Endothelial cell (in vitro differentiated cells): ENCODE measurements around the gene BAZ2B. TPM values are rescaled to one million over a fixed set of nuclear protein-coding genes. Genes with fewer than 3 reads are reported as not detected.

ENCODE experiments used
- DNase-seq: peaks from one replicate; pipeline ENCODE4 v3.0.0; 2021; ENCODE audit warnings: low spot score
- H3K27ac Mint-ChIP-seq: one replicate; pipeline ENCODE4 v1.8.0; 2021; ENCODE audit warnings: mixed read lengths, inconsistent platforms; ENCODE audit not compliant: unreplicated experiment
- H3K27me3 Mint-ChIP-seq: one replicate; pipeline ENCODE4 v1.8.0; 2021; ENCODE audit warnings: mild to moderate bottlenecking, moderate library complexity, mixed read lengths, inconsistent platforms; ENCODE audit not compliant: unreplicated experiment
- H3K36me3 Mint-ChIP-seq: one replicate; pipeline ENCODE4 v1.8.0; 2021; ENCODE audit warnings: mild to moderate bottlenecking, low read depth, mixed read lengths, inconsistent platforms; ENCODE audit not compliant: unreplicated experiment
- H3K4me1 Mint-ChIP-seq: one replicate; pipeline ENCODE4 v1.8.0; 2021; ENCODE audit warnings: mild to moderate bottlenecking, mixed read lengths, inconsistent platforms; ENCODE audit not compliant: unreplicated experiment
- H3K4me3 Mint-ChIP-seq: one replicate; pipeline ENCODE4 v1.8.0; 2021; ENCODE audit warnings: mild to moderate bottlenecking, mixed read lengths, inconsistent platforms; ENCODE audit not compliant: unreplicated experiment
- H3K9me3 Mint-ChIP-seq: one replicate; pipeline ENCODE4 v1.8.0; 2021; ENCODE audit warnings: mixed read lengths, inconsistent platforms; ENCODE audit not compliant: unreplicated experiment
- total RNA-seq: library from RNA; stranded (reverse); fragmentation: NEBNext Ultra II Directional; extraction: Animal tissue kit (Norgen Biotek cat#: 25700); gene quantifications from one replicate; pipeline ENCODE4 v1.2.1, GENCODE V29; 2021; ENCODE audit not compliant: unreplicated experiment
- TF ChIP-seq, protein P1 (sequence below): fragments of 200-600 bp; sonication (generic); IDR thresholded peaks from one replicate; pipeline ENCODE4 v1.5.0; 2021; ENCODE audit warnings: antibody characterized with exemption; ENCODE audit not compliant: unreplicated experiment

Gene BAZ2B
- total RNA-seq, 1 donor from 2014 or later = 100 TPM

DNA sequence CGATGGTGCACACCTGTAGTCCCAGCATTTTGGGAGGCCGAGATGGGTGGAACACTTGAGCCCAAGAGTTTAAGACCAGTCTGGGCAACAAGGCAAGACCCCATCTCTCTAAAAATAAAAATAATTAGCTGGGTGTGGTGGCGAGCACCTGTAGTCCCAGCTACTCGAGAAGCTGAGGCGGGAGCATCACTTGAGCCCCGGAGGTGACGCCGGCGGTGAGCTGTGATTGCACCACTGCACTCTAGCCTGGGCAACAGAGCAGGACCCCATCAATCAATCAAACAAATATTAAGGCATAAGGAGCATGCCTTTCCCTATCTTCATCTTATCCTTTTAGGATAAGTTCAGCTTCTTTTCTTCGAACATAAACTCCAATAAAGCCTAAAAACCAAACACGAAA is 330.9 kb downstream of the BAZ2B start:
- no peaks in the 10 kb centered on the region for H3K36me3 Mint-ChIP-seq
- TF ChIP-seq, protein P1, sequence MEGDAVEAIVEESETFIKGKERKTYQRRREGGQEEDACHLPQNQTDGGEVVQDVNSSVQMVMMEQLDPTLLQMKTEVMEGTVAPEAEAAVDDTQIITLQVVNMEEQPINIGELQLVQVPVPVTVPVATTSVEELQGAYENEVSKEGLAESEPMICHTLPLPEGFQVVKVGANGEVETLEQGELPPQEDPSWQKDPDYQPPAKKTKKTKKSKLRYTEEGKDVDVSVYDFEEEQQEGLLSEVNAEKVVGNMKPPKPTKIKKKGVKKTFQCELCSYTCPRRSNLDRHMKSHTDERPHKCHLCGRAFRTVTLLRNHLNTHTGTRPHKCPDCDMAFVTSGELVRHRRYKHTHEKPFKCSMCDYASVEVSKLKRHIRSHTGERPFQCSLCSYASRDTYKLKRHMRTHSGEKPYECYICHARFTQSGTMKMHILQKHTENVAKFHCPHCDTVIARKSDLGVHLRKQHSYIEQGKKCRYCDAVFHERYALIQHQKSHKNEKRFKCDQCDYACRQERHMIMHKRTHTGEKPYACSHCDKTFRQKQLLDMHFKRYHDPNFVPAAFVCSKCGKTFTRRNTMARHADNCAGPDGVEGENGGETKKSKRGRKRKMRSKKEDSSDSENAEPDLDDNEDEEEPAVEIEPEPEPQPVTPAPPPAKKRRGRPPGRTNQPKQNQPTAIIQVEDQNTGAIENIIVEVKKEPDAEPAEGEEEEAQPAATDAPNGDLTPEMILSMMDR = no peak

DNA sequence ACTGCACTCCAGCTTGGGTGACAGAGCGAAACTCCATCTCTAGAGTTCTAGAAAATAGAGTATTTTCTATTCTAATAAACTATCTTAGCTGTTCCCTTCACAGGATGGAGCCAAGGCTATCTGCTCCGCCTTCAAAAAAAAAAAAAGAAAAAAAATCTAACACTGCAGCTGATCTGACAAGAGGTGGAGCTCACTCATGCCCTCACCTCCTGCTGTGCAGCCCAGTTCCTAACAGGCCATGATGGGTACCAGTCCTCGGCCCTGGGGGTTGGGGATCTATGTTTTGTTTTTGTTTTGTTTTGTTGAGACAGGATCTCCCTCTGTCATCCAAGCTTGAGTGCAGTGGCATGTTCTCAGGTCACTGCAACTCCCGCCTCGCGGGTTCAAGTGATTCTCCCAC is 332.8 kb downstream of the BAZ2B start:
- H3K27me3 Mint-ChIP-seq = peaks cover 2% of the 10 kb centered on the region
- H3K36me3 Mint-ChIP-seq = no peaks in the 10 kb centered on the region
- TF ChIP-seq, protein P1 = no peak
- H3K9me3 Mint-ChIP-seq = no peaks in the 10 kb centered on the region
- DNase-seq = no peak
- H3K4me1 Mint-ChIP-seq = no peaks in the 10 kb centered on the region
- no peak overlapping the region for H3K27ac Mint-ChIP-seq
- H3K4me3 Mint-ChIP-seq = no peak overlapping the region

More for the DNA sequence above, 330.9 kb downstream of the BAZ2B start:
- H3K4me1 Mint-ChIP-seq = peaks cover 3% of the 10 kb centered on the region
- peak overlapping the region; percentile 95 for H3K4me3 Mint-ChIP-seq
- no peak for DNase-seq
- H3K27ac Mint-ChIP-seq = no peak overlapping the region
- H3K9me3 Mint-ChIP-seq = no peaks in the 10 kb centered on the region
- peaks cover 2% of the 10 kb centered on the region for H3K27me3 Mint-ChIP-seq

DNA sequence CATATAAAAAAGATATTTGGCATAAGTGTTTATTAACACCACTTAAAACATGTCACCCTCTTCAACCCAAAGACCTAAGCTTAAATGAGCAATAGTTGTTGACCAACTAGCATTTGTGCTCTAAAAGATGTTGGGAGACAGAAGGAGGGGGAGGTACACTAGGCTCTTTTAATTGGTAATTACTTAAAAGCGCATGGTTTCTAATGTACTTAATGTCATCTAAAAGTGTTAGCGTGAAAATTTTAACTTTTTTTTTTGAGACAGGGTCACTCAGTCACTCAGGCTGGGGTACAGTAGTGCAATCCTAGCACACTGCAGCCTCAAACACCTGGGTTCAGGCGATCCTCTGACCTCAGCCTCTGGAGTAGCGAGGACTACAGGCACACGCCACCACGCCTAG is 335.3 kb downstream of the BAZ2B start:
- Mint-ChIP-seq H3K4me3 (no peak overlapping the region), H3K4me1 (no peaks in the 10 kb centered on the region), H3K27ac (no peak overlapping the region), H3K27me3 (peaks cover 2% of the 10 kb centered on the region), H3K9me3 (no peaks in the 10 kb centered on the region), H3K36me3 (no peaks in the 10 kb centered on the region)
- TF ChIP-seq, protein P1 = no peak
- no peak for DNase-seq

DNA sequence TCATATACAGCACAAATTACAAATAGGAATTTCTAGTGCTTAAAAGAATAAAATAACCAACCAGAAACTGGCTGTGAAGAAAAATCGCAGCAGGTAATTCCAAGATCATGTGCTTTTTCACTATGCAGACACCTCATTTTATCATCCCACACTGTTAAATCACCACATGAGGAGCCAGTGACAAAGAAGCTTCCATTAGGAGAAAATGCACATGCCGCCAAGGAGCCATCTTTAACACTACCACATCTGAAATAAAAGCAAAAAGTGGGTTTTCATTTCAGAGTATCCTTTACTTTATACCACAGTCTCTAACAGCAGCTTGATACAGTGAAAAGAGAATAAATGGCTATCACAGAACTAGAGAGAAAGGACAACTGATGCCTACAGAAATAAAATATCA is 336.6 kb downstream of the BAZ2B start:
- TF ChIP-seq, protein P1 = no peak
- Mint-ChIP-seq H3K4me1 (no peaks in the 10 kb centered on the region), H3K9me3 (no peaks in the 10 kb centered on the region), H3K27ac (no peak overlapping the region), H3K4me3 (no peak overlapping the region), H3K27me3 (peaks cover 2% of the 10 kb centered on the region), H3K36me3 (no peaks in the 10 kb centered on the region)
- DNase-seq = no peak

DNA sequence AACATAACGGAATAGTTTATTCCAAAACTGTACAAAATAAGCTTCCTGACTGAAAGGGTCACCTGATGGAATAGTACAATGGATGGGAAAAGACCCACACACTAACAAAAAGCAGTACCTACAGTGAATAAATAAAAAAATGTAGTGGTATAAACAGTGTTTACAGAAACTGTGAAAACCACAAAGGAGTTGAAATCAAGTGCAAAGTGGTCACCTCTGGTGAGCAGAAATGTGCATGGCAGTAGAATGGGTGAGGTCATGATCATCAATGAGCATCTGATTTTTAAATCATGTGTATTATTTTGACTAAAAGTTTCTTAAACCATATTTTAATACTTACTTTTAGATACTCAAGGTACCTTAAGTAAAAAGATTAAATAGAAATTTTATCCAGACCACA is 341.2 kb downstream of the BAZ2B start:
- no peaks in the 10 kb centered on the region for H3K36me3 Mint-ChIP-seq
- peaks cover 3% of the 10 kb centered on the region for H3K4me1 Mint-ChIP-seq
- H3K27ac Mint-ChIP-seq = no peak overlapping the region
- H3K27me3 Mint-ChIP-seq = no peaks in the 10 kb centered on the region
- TF ChIP-seq, protein P1 = no peak
- DNase-seq = no peak
- H3K9me3 Mint-ChIP-seq = no peaks in the 10 kb centered on the region
- H3K4me3 Mint-ChIP-seq = no peak overlapping the region
